GM21526 (cell line): ENCODE results near the gene KDM2A.
"Not testable (repeated sequence)": the region's sequence is repeated elsewhere in the genome, so short reads cannot be mapped to it uniquely, and the experiment has no call there.

Experiments
- ATAC-seq: cut with Tn5 transposase; IDR thresholded peaks from one replicate; pipeline ENCODE4 v1.9.1; 2021; ENCODE audit warnings: moderate library complexity; ENCODE audit not compliant: unreplicated experiment, low FRiP score

Gene KDM2A

DNA sequence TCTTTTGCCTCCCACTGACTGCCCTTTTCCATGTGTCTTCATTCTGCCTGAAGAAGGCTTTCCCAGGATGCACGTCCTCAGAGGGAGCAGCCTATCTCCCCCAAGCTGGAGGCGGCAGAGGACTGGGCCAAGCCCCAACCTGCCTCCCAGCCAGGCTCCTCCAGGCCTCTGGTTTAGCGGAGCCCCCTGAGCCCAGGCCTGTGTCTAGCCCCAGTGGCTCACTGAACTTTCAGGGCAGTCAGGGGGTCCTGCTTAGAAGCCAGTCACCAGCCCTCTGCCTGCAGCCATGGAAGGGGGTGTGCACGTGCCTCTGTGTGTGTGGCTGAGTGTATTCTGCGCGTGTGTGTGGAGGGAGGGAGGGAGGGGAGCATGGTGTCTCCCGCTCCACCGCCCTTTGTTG, 136.8 kb downstream of the KDM2A start:
- no peak for ATAC-seq

DNA sequence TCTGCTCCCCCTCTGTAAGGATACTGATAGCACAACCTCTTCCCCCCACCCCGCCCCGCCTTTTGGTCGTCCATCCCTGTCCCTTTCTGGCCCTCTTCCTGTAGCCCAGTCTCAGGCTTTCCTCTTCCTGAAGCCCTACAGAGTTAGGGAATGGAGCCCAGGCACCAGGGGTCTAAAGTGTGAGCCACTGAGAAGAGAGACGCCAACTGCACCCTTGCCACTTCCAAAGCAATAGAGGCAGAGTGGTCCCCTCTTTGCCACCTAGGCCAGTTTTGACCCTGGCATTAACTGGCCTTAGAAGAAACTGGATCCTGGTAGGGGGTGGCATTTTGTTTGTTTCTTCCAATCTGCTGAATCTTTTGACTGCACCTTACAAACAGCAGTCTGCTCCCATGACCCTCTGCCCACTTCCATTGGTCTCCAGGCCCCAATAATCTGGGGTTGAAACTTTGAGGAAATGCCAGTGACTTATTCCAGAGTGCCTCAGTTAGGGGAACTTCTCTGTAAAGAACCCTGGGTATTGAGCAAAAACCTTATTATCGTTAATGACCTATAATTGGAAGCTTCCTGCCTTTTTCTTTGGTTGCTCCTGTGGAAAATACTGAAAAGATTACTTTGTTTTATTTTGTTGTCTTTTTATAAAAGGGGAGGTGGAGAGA, 137.5 kb downstream of the KDM2A start:
- ATAC-seq = no peak

DNA sequence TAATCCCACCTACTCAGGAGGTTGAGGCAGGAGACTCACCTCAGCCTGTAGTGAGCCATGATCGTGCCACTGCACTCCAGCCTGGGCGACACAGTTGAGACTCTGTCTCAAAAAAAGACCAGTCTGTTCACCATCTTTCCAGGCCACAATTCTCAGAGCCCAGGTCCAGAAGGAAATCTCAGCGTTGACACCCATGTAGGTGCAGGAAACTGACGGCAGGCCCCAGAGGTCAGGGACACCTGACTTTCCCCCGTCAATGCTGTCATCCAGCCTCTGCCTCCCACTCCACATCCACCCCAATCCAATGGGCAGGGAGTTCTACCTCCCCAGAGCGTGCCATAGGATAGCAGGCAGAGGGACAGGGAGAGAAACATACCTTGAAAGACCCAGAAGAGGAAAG, 141.3 kb downstream of the KDM2A start:
- no peak for ATAC-seq

DNA sequence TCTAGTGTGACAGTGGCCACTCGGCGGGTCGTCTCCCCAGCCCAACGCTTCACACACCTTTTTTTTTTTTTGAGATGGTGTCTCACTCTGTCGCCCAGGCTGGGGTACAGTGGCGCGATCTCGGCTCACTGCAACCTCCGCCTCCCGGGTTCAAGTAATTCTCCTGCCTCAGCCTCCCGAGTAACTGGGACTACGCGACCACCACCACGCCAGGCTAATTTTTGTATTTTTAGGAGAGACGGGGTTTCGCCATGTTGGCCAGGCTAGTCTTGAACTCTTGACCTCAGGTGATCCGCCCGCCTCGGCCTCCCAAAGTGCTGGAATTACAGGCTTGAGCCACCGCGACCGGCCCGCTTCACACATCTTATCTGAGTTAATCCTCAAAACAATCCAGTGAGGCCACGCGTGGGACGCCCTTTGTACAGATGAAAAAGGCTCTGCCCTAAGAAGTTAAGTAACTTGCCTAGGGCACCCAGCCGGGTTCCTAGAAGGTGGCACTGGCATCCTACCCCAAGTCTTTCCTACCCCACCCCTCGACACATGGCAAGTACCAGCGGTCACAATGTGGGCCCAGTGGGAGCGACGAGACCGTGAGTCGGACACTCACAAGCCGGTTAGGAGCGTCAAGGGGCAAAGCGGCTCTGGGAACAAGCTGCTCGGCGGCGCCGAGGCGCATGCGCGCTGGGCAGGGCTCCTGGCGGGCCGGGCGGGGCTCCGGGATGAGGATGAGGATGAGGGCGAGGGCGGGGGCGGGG, 142.0 kb downstream of the KDM2A start:
- not testable (repeated sequence) for ATAC-seq

DNA sequence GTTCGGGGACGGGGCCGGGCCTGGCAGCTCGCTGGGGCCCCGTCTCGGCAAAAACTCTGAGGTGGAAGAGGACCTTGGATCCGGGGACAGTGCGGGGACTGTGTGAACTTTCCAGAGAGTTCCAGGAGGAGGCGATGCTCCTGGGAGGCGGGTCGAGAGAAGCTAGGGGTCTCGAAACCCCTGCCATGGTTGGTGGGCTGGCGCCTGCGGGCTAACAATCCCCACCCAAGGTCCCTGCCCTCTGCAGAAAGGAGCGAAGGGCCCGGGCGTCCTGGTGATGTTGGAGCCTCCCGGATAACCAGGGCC, 142.5 kb downstream of the KDM2A start:
- ATAC-seq = no peak

DNA sequence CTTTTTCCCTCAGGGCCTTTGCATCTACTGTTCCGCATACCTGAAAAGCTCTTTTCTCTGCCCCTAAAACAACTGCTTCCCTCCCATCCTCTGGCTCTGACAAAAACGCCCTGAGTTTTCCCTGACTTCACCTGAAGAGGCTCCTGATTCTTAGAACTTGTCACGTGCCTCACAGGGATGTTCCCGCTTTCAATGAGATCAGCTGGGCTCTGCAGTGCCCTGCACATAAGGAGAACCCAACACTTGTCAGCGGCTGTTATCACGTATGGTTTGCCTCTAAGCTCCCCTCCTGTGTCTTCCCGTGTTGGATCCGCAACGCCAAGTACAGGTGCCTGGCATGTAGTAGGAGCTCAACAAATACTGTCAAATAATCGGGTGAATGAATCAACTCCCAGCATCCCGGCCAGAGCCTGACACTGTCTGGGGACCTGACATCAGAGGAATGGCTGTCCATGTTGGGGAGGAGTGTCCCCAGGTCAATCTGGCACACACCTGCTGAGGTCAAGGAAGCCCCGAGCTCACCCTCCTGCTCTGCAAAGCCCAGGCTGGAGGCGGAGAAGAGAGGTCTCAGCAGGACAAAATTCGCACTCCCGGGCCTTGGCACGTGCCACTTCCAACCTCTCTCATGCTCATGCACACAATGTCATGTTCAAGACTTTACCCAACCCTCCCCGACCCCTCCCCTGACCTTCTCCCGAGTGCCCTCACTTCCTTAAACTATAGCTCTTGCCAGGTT, 143.1 kb downstream of the KDM2A start:
- ATAC-seq = no peak

DNA sequence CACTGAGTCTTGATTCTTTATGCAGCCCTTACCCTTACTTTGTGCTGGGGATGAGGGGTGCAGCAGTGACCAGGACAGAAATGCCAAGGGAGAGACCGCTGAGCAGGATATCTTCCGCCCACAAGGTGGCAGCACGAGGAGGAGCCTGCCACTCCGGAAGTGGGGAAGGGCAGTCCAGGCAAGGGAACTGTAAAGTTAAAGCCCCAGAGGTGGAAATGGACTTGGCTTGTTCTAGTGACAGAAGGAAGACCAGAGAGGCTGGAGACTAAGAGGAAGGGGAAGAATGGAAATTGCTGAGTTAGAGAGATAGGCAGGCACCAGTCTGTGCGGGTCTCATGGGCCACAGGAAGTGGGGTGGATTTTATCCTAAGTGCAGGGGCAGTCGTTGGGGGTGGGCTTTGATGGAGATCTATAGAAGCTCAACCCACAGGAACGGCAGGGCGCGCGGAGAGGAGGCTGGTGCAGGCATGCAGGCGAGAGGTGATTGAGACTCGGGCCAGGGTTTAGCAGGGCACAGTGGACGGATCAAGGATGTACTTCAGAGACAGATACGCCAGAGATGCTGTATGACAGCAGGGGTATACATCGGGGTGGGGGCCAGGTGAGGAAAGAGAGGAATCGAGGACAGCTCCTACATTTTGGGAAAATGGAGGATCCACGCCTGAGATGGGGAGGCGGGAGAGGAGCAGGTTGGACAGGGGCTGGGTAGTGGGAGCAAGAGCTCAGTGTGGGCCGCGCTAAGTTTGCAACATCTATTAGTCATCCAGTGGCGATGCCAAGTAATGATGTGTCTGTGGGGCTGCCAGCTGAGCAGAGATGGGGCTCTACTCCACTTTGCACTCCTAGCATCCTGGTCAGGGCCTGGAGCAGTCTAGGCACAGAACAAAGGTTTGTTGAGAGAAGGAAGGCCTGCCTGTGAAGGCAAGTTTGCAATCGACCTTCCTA, 143.9 kb downstream of the KDM2A start:
- no peak for ATAC-seq

DNA sequence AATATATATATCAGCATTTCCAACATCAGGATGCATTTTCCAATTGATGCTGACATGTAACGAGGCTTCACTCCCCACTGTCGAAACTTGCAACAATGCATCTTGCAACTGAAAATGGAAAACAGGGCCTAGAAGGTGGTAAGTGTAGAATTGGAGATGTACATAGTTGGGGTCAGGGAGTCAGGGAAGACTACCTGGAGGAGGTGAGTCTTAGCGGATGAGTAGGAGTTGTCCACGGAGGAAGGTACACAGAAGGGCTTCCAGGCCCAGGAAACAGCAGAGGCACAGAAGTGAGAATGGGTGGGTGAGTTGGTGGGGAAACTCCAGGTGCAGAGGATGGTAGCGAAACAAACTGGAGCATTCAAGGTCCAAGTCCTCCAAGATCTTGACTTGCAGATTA, 145.2 kb downstream of the KDM2A start:
- ATAC-seq = no peak

DNA sequence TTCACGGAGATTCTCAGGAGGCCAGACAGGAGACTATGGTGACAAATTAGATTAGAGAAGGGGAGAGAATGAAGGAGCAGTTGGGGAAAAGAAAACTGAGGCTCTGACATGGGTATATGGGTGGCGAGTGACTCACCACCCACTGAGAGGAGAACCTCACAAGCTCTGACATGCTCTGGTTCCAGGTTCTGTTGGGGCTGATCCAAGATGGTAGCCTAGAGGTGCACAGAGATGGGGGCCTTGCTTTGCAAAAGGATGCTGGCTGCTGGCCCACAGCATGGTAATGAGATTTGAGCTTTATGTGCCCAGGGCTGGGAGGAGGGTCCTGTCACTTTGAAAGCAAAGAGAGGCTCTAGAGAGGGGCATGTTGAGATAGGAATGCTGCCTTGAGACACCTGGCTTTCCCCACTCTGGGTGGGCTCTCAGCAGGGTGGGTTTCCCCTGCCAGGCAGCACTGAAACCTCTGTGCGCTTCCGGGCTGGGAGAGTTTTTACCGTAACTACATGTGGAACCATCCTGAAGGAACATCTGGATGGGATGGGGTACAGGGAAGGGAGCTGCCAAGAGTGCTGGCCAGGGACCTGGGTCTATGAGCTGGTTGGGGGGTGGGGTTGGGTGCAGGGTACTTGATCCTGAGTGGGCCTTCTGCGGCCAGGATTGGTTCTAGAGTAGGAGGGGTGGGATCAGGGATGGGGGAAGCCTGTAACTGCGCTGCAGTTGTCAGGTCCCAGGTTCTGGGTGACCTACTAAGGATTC, 146.0 kb downstream of the KDM2A start:
- ATAC-seq = no peak

DNA sequence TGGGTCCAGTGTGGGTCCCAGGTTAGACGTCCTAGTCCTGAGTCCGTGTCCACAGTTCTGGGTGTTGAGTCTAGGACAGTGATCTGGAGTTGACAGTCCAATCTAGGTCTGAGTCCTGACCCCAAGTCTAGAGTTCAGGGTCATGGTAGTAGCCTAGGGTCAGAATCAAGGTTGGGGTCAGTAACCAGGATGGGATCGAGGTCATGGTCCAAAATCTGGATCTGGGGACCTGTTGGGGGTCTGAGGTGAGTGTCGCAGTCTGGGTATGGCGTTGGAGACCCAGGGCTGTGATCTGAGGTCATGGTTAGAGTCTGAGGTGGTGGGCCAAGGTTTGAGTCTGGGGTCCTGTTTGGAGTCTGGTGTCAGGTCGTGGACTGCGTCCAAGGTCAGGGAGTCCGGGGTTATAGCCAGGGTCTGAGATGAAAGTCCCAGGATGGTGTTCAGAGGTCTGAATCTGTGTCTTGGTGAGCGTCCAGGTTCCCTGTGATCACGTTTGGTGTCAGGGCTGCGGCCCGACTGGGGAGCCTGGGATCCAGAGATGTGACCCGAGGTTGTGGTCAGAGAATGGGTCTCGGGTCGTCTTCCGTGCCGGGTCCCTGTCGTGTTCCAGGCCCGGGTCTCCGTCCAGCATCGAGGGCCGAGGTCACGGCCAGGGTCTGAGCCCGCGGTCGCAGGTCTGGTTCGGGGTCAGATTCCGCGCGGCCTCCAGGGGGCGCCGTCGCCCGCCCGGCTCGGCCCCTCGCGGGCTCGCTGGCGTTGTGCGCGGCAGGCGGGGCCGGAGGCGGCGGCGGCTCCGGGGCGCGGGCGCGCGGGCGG, 146.8 kb downstream of the KDM2A start:
- ATAC-seq = no peak

DNA sequence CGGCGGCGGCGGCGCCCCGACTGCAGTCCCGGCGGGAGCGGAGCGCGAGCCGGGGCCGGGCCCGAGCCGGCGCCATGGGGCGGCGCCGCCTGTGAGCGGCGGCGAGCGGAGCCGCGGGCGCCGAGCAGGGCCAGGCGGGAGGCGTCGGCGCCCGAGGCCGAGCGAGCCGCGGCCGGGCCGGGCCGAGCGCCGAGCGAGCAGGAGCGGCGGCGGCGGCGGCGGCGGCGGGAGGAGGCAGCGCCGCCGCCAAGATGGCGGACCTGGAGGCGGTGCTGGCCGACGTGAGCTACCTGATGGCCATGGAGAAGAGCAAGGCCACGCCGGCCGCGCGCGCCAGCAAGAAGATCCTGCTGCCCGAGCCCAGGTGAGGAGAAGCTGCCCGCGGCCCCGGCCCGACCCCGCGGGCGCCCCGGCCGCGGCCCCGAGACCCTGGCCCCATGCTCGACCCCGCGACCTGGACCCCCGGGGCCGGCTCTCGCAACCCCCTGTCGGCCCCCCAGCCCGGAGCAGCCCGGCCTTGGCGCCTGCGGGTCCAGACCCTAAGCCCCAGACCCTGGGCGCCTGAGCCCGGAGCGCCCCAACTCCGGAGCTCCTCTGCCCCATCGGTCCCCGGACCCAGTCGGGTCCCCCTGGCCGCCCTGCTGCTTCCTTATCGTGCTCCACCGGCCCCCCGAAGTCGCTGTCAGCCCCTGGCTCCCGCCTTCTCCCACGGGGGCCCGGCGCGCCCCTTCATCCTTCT, 147.6 kb downstream of the KDM2A start, which contains the start of gene GRK2:
TSS of gene GRK2 (plus strand) at position 25 of the 739 bp plus-strand sequence. CDS start at position 252, 227 bp downstream.
- no peak for ATAC-seq

DNA sequence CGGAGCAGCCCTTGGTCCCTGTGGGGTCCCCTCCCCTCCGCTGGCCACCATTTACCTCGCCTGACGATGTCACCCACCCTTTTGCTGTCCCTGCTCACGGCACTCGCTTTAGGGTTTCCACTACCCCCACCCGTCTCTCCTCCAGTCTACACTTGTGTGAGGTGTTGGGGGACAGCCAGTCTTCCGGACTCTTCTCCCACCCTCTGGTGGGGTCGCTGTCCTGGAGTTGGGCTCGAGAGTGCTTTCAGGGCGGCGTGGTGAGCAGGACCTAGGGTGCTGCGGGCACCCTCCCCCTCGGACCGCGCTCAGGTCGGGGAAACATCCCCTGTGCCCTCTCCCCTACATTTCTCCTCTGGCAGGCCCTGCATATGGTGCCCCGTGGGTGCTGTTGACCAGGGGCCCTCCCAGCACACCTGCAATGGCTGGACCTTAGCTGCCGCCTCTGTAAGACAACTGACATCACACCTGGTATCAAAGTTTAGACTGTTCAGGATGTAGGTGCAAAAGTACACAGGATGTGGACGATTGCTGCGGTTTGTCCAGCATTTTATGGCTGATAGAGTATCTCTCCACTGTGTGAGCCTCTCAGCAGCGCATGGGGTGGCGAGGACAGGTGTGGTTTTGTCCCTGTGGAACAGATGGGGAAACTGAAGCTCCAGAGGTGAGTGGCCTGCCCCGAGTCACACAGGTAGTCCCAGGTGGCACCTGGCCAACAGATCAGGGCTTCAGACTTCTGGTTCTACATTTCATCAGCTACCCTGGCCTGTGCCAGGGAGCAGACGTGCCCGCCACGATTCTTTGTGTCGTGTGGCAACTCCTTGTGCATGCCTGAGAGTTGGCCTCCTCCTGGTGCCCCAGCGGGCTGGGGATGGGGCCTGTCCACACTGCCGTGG, 148.4 kb downstream of the KDM2A start:
- peak; percentile 1 for ATAC-seq

DNA sequence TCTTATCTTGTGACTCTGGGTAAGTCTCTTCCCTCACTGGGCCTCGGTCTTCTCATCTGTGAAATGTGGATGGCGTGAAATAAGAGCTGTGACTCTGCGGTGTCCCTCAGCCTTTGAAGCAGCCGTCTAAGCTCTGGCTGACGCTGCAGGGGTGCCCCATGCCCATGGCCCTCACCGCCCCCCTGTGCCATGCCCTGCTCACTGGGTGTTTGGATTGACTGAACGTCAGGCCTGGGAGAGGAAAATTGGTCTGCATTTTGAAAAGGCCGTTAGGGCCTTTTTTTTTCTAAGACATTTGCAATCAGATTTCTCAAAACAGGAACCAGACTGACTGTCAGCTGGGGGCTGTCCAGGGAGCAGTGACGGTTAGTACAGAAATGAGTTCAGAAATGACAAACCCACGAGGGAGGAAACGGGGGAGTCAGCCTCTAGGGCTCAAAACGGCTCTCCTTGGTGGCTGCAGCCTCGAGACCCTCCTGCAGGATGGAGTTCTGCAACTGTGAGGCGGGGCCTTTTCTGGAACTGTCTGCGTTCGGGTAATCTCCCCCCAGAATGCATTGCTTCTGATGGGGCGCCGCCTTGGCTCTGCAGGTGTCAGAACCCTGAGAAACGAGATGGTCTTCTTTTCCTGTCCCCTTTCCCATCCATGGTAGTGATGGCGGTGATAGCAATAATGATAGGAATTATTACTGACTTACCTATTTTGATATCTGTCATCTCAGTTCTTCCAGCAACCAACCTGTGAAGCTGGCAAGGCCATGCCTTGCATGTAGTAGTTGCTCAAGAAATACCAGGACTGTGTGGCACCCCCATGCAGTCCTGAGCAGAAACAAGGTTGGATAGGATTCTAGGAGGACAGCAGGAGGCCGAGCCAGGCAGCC, 149.3 kb downstream of the KDM2A start:
- peak; percentile 34 for ATAC-seq

DNA sequence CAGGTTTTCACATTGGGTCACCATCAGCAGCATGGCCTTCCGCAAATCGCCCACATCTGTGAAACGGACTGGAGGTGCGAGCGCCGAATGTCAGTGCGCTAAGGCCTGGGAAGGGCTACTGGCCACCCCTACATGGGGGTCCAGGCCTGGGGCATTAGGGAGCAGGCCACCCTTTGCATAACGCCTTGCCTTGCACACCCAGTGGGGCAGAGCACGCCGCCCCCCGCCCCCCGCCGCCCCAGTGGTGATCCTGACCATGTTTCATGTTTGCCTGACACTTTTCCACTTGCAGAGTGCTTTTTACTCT, 149.9 kb downstream of the KDM2A start:
- ATAC-seq = no peak

DNA sequence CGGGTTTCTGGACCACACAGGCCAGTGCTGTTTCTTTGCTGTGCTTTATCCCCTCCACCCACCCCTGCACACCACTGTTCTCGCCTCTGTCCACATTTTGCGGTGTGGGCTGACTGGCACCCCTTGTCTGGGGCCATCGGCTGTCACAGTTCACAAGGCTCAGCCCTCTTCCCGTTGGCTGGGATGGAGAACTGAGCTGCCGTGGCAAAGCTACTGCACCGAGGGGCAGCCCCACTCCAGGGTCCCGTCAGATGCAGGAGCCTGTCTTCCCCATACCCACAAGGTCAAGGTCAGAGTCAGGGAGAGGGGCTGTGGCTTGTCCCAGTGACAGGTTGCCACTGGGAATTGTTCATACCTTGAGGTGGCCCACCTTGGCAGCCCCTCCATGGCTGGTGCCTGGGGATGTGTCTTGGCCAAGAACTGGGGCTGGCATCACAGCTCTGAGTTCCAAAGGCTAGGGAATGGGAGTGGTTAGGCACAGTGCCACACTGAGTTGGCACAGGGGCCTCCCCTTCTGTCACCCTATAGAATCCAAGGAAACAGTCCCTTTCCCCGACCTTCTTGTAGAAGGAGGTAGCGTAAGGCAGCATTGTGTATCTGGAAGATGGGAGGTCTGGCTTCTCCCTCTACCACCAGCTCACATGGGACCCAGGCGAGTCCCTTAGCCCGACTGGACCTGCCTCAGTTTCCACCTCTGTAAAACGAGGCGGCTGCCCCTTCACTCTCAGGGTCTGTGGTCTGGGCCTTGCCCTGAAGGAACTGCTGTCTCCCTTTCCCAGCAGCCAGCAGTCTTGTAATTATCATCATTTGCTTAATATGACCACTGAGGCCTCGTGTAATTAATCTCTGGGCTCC, 150.6 kb downstream of the KDM2A start:
- ATAC-seq = no peak
